ENCODE results near the gene COX8A. TPM values are rescaled to one million over a fixed set of nuclear protein-coding genes. Genes with fewer than 3 reads are reported as not detected.

Gene COX8A
- total and polyA plus RNA-seq, 2 experiments from 2014 or later: 712 to 1,014 TPM

DNA sequence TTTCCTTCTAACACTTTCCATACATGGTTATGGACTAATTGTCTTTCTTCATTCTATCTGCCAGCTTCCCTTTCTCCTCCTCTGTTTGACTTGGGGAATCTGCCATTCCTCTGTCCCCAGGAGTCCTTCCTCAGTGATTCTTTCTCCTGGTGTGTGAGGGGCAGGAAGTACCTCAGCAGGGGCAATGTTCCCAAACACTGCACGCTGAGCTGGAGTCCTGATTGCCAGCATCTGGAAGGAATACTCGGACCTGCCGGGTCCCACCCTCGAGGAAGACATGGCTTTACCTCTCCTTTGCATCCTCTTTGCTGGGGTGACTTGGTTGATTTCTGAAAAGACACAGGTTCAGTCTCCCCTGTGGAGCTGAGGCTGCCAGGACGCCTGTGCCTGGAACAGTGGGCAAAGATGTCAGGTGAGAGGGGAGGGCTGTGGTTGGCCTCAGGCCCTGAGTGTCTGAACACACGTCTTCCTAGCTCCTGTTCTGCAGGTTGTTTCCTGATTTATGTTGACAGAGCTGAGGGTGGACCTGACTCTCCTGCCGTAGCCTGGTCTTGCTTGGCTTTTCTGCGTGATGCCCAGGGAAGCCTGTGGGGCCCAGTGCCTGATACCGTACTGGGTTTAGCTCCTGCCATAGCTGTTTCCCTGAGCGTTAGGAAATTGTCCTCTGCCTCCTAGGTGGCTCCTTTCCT, 4.3 kb downstream of the COX8A start:
- no peak for DNase-seq (ENCODE audit: low read depth in 1 of 2, low spot score in 1 of 2)
- TF ChIP-seq, protein P1, sequence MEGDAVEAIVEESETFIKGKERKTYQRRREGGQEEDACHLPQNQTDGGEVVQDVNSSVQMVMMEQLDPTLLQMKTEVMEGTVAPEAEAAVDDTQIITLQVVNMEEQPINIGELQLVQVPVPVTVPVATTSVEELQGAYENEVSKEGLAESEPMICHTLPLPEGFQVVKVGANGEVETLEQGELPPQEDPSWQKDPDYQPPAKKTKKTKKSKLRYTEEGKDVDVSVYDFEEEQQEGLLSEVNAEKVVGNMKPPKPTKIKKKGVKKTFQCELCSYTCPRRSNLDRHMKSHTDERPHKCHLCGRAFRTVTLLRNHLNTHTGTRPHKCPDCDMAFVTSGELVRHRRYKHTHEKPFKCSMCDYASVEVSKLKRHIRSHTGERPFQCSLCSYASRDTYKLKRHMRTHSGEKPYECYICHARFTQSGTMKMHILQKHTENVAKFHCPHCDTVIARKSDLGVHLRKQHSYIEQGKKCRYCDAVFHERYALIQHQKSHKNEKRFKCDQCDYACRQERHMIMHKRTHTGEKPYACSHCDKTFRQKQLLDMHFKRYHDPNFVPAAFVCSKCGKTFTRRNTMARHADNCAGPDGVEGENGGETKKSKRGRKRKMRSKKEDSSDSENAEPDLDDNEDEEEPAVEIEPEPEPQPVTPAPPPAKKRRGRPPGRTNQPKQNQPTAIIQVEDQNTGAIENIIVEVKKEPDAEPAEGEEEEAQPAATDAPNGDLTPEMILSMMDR (IDR thresholded peaks at IDR 0.05; ENCODE audit: low read depth, low read length): no peak
- Histone ChIP-seq H3K36me3 (no peaks in the 10 kb centered on the region), H3K27me3 (no peaks in the 10 kb centered on the region), H3K4me3 (no peak overlapping the region), H3K9me3 (ENCODE audit: low read depth) (no peaks in the 10 kb centered on the region), H3K4me1 (ENCODE audit: low read depth) (peaks cover 11% of the 10 kb centered on the region), H3K27ac (peak overlapping the region; percentile 71)

DNA sequence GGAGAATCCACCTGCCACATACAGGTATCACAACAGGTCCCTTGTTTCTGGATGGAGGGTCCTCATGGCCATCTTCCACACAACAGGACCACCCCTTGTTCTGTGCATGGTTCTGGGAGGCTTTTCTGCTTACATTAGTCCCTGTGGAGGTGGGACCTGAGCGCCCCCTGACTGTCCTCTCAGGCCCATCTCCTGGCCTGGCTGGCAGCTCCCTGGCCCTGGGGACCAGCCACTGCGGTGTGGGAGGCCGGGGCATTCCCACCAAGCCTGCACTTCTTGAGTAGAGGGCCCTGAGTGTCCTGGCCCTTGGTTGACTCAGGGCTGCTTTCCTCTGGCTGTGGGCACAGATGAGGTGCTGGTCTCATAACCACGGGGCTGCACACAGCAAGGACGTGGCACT, 5.0 kb downstream of the COX8A start:
- DNase-seq (ENCODE audit: low read depth in 1 of 2, low spot score in 1 of 2): no peak
- Histone ChIP-seq H3K4me3 (no peak overlapping the region), H3K9me3 (ENCODE audit: low read depth) (no peaks in the 10 kb centered on the region), H3K27ac (peak overlapping the region; percentile 52), H3K27me3 (no peaks in the 10 kb centered on the region), H3K4me1 (ENCODE audit: low read depth) (peaks cover 11% of the 10 kb centered on the region), H3K36me3 (no peaks in the 10 kb centered on the region)
- TF ChIP-seq, protein P1 (IDR thresholded peaks at IDR 0.05; ENCODE audit: low read depth, low read length): no peak

DNA sequence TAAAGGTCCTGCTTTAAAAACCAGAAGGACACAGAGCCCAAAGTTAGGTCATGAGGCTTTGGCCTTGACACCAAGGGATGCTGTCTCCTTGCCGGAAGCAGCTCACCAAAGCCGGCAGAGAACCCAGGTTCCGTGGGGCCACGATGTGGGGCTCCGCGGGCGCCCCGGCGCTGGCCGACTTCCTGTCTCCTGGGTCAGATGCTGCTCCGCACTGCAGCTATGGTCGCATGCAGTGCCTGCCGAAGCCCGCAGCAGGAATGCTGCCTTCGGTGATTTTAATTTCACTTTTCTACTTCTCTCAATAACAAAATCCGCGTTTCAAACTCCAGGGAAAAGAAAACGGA, 11.4 kb downstream of the COX8A start:
- H3K27ac ChIP-seq: peak overlapping the region; percentile 95
- H3K27me3 ChIP-seq: no peaks in the 10 kb centered on the region
- TF ChIP-seq, protein P1 (IDR thresholded peaks at IDR 0.05; ENCODE audit: low read depth, low read length): no peak
- H3K9me3 ChIP-seq (ENCODE audit: low read depth): no peaks in the 10 kb centered on the region
- peaks cover 11% of the 10 kb centered on the region for H3K36me3 ChIP-seq
- no peak for DNase-seq (ENCODE audit: low read depth in 1 of 2, low spot score in 1 of 2)
- H3K4me3 ChIP-seq: peak overlapping the region; percentile 78
- H3K4me1 ChIP-seq (ENCODE audit: low read depth): peaks cover 13% of the 10 kb centered on the region

DNA sequence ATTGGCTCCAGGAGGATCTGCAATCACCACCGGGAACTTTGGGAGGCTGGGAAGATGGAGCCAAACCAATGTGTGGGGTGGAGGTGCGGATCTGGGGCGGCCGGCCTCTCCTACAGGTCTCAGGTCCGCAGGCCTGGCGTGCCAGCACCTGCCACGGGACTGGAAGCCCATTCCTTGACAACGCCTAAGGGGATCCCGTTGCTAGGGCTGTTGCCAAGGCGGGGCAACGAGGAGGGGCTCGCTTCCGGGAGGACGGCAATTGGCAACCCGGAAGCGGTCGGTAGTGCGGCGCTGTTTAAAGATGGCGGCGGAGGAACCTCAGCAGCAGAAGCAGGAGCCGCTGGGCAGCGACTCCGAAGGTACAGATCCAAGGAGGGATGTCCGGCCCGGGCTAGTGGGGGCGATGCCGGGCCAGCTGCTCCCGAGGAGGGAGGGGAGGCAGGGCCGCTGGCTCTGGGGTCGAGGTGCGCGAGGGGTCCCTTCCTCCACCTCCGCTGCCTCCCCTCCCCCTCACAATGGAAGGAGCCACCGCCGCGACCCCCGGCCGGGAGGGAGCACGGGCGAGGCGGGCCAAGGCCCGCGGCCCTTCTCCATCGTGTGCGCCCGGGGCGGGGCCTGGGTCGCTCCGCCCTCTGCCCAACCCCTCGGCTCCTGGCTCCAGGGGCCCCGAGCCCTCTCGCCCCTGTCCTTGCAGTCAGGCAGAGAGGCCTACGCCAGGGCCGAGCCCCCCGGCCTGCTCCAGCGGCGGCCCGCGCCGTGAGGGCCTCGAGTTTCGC, 11.9 kb downstream of the COX8A start, which contains the start of gene OTUB1:
TSS of gene OTUB1 (plus strand) at position 283 of the 776 bp plus-strand sequence. CDS start at position 302, 19 bp downstream.
- peak; percentile 91 to 96 for DNase-seq (ENCODE audit: low read depth in 1 of 2, low spot score in 1 of 2)
- Histone ChIP-seq H3K27ac (peak within 1 kb of the TSS; percentile 95), H3K36me3 (peaks cover 15% of the 10 kb centered on the region), H3K4me1 (ENCODE audit: low read depth) (peaks cover 13% of the 10 kb centered on the region), H3K9me3 (ENCODE audit: low read depth) (no peaks in the 10 kb centered on the region), H3K27me3 (no peaks in the 10 kb centered on the region), H3K4me3 (peak within 1 kb of the TSS; percentile 78)
- TF ChIP-seq, protein P1 (IDR thresholded peaks at IDR 0.05; ENCODE audit: low read depth, low read length): no peak

DNA sequence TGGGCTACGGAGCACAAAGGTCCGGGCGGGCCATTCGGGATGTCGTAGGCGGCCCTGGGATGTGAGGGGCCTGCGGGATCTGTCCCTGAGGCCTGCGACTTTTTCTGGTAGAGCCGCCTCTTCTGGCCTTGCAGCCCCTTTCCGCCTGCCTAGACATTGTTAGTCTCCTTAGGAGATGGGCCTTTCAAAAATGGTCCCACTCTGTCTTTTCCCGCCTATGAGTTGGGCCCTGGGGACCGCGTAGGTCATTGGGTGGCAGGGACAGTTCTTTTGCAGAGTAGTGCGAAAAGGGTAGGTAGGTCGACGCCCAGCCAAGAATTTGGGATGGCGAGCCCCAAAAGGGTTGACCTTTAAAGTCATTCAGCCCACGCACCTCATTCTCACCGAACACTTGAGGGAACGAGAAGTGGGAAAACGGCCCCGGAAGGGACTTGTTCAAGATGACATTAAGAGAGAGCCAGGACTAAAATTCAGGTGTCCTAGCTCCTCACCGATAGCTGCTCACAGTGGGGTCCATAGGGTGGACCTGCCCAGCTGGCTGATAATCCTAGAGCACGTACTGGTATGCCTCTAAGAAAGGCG, 12.6 kb downstream of the COX8A start:
- Histone ChIP-seq H3K27ac (peak overlapping the region; percentile 95), H3K36me3 (peaks cover 18% of the 10 kb centered on the region), H3K9me3 (ENCODE audit: low read depth) (no peaks in the 10 kb centered on the region), H3K4me3 (peak overlapping the region; percentile 78), H3K27me3 (no peaks in the 10 kb centered on the region), H3K4me1 (ENCODE audit: low read depth) (peaks cover 13% of the 10 kb centered on the region)
- TF ChIP-seq, protein P1 (IDR thresholded peaks at IDR 0.05; ENCODE audit: low read depth, low read length): no peak
- no peak for DNase-seq (ENCODE audit: low read depth in 1 of 2, low spot score in 1 of 2)

All from cardiac muscle cell (in vitro differentiated cells and primary cell).